ENCODE measurements around the gene EXOSC9.

- TF ChIP-seq CTCF (IDR thresholded peaks at IDR 0.05; ENCODE audit: low read depth, low read length) = no peak
- TF ChIP-seq POLR2A (IDR thresholded peaks at IDR 0.05; ENCODE audit: extremely low read depth, insufficient read length) = no peak
Measured at GRCh38 chr4:121764702-121765367, 36.3 kb upstream of the EXOSC9 start, which contains the start of gene SMIM43.

All from NB4 (cell line).